ENCODE data around the gene ZNF14. TPM values are rescaled to one million over a fixed set of nuclear protein-coding genes. Genes with fewer than 3 reads are reported as not detected.

Gene ZNF14
- total RNA-seq, 1 experiment from 2014 or later: 5.6 TPM

DNA sequence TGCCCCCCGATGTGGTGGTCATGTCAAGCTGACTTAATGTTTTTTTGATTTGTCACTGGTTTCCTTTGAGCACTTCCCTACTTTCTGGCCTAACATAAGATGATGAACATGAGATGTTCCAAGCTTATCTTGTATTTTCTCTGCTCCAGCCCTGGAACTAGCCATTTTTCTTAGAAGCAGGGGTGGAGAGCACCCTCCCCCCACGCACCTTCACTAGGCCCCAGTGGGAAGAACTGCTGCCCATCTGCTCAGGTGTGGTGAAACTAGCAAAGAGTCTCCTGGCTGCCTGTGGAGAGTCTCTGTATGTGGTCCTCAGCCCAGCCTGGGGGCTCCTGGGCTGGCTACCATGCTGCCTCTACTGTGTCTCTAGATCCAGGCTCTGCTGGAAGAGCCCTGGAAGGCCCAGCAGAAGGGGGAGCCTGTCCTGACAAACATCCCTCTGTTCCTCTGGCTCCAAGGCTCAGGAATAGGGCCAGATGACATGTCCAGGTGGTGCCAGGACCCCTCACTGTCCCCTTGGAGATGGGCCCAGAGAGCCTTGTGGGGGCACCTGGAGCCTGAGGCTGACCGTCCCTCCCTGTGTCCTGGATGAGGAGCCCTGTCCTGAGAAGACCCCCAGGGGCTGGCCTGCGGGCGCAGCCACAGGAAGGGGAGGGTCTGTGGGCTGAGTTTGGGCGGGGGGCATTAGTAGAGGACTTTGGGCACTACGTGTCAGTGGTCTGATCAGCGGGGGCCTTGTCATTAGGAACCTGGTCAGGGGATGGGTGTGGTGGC, 4.8 kb upstream of the ZNF14 start:
- ChIA-PET CTCF (no interaction called here), POLR2A (no interaction called here)
- H3K36me3 ChIP-seq (ENCODE audit: control insufficient read depth, insufficient read depth, low read length): no peaks in the 10 kb centered on the region
- no peaks in the 10 kb centered on the region for H3K4me1 ChIP-seq (ENCODE audit: control insufficient read depth, insufficient read depth, low read length)
- no peak overlapping the region for H3K4me3 ChIP-seq (ENCODE audit: low read depth in 2 of 2, low read length in 2 of 2)
- no TSS peak for BruUV-seq (replicated peaks)
- in situ Hi-C loops (cut with HindIII; ENCODE audit: low pct_unique_long_range_greater_than_20kb, low sequenced_read_pairs) (no loop called here), intact Hi-C loops (cut with micrococcal nuclease; ENCODE audit: unreplicated experiment) (loop anchor here (10.0 kb wide), 1 partner anchor 73 kb away; the partner anchor contains the start of genes ATP13A1 and ZNF101)
- no peak for DNase-seq (ENCODE audit: low read depth, low spot score)
- no peak for ATAC-seq
- H3K9me3 ChIP-seq (ENCODE audit: control insufficient read depth, insufficient read depth, low read depth, low read length): no peaks in the 10 kb centered on the region
- TF ChIP-seq, protein P1, sequence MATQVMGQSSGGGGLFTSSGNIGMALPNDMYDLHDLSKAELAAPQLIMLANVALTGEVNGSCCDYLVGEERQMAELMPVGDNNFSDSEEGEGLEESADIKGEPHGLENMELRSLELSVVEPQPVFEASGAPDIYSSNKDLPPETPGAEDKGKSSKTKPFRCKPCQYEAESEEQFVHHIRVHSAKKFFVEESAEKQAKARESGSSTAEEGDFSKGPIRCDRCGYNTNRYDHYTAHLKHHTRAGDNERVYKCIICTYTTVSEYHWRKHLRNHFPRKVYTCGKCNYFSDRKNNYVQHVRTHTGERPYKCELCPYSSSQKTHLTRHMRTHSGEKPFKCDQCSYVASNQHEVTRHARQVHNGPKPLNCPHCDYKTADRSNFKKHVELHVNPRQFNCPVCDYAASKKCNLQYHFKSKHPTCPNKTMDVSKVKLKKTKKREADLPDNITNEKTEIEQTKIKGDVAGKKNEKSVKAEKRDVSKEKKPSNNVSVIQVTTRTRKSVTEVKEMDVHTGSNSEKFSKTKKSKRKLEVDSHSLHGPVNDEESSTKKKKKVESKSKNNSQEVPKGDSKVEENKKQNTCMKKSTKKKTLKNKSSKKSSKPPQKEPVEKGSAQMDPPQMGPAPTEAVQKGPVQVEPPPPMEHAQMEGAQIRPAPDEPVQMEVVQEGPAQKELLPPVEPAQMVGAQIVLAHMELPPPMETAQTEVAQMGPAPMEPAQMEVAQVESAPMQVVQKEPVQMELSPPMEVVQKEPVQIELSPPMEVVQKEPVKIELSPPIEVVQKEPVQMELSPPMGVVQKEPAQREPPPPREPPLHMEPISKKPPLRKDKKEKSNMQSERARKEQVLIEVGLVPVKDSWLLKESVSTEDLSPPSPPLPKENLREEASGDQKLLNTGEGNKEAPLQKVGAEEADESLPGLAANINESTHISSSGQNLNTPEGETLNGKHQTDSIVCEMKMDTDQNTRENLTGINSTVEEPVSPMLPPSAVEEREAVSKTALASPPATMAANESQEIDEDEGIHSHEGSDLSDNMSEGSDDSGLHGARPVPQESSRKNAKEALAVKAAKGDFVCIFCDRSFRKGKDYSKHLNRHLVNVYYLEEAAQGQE (IDR thresholded peaks at IDR 0.05; ENCODE audit: insufficient read depth in 1 of 2, low read depth in 2 of 2, low read length in 1 of 2): no peak
- no peak overlapping the region for H3K27ac ChIP-seq (ENCODE audit: low read length)
- H3K27me3 ChIP-seq (ENCODE audit: control insufficient read depth, insufficient read depth, low read length): no peaks in the 10 kb centered on the region

DNA sequence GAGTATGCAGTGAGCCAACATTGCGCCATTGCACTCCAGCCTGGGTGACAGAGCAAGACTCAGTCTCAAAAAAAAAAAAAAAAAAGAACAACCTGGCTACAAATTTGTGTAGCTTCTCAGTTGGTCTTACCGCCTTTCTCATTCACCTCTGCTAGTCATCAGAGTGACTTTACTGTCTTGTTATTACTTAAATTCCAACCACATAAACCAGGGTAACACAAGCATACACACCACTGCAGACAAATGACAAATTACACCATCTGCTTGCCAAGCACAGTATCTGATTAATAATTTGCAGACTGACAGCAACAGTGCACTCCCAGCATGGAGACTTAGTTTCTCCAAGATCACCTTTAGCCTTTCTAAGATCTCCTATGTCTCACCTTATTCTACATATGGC, 11.0 kb downstream of the ZNF14 start:
- BruUV-seq (replicated peaks): no TSS peak
- TF ChIP-seq, protein P2, sequence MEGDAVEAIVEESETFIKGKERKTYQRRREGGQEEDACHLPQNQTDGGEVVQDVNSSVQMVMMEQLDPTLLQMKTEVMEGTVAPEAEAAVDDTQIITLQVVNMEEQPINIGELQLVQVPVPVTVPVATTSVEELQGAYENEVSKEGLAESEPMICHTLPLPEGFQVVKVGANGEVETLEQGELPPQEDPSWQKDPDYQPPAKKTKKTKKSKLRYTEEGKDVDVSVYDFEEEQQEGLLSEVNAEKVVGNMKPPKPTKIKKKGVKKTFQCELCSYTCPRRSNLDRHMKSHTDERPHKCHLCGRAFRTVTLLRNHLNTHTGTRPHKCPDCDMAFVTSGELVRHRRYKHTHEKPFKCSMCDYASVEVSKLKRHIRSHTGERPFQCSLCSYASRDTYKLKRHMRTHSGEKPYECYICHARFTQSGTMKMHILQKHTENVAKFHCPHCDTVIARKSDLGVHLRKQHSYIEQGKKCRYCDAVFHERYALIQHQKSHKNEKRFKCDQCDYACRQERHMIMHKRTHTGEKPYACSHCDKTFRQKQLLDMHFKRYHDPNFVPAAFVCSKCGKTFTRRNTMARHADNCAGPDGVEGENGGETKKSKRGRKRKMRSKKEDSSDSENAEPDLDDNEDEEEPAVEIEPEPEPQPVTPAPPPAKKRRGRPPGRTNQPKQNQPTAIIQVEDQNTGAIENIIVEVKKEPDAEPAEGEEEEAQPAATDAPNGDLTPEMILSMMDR (IDR thresholded peaks at IDR 0.05): no peak
- TF ChIP-seq, protein P1 (IDR thresholded peaks at IDR 0.05; ENCODE audit: insufficient read depth in 1 of 2, low read depth in 2 of 2, low read length in 1 of 2): no peak
- no peak for TF ChIP-seq SIN3A (IDR thresholded peaks at IDR 0.05; ENCODE audit: borderline replicate concordance, insufficient read depth, low read depth, low read length)
- TF ChIP-seq POLR2AphosphoS5 (IDR thresholded peaks at IDR 0.05; ENCODE audit: low read depth, low read length): no peak
- TF ChIP-seq TCF7L2 (IDR thresholded peaks at IDR 0.05; ENCODE audit: low read depth, low read length): no peak
- Histone ChIP-seq H3K4me3 (ENCODE audit: low read depth in 2 of 2, low read length in 2 of 2) (no peak overlapping the region), H3K4me1 (ENCODE audit: control insufficient read depth, insufficient read depth, low read length) (no peaks in the 10 kb centered on the region), H3K27me3 (ENCODE audit: control insufficient read depth, insufficient read depth, low read length) (no peaks in the 10 kb centered on the region), H3K27ac (ENCODE audit: low read length) (no peak overlapping the region), H3K9me3 (ENCODE audit: control insufficient read depth, insufficient read depth, low read depth, low read length) (peaks cover 29% of the 10 kb centered on the region; the same call in 1 of the 2 replicates), H3K36me3 (ENCODE audit: control insufficient read depth, insufficient read depth, low read length) (no peaks in the 10 kb centered on the region)
- intact Hi-C loops (cut with micrococcal nuclease; ENCODE audit: unreplicated experiment) (no loop called here), in situ Hi-C loops (cut with HindIII; ENCODE audit: low pct_unique_long_range_greater_than_20kb, low sequenced_read_pairs) (no loop called here)
- DNase-seq (ENCODE audit: low read depth, low spot score) (no peak), ATAC-seq (no peak)
- POLR2A ChIA-PET: no interaction called here
- CTCF ChIA-PET: no interaction called here

Measured in Panc1 (cell line).